HL-60 (cell line): ENCODE results near the gene FCRLA.

Source experiments
- CTCF ChIP-seq: IDR thresholded peaks from one replicate; pipeline ENCODE4 v1.5.1; 2011; ENCODE audit warnings: low read length, control low read depth, inconsistent platforms; ENCODE audit not compliant: insufficient read depth
- POLR2AphosphoS5 ChIP-seq: IDR thresholded peaks from 2 replicates; pipeline ENCODE4 v1.6.1; 2012; ENCODE audit warnings: low read depth
- REST ChIP-seq: IDR thresholded peaks from 2 replicates; pipeline ENCODE4 v1.6.1; 2012; ENCODE audit warnings: low read depth; ENCODE audit not compliant: insufficient replicate concordance
- SPI1 ChIP-seq: IDR thresholded peaks from 2 replicates; pipeline ENCODE4 v1.6.1; 2012; ENCODE audit warnings: low read depth, mild to moderate bottlenecking, borderline replicate concordance

- TF ChIP-seq CTCF (no peak), POLR2AphosphoS5 (no peak), REST (no peak), SPI1 (no peak)
Observed at GRCh38 chr1:161720956-161721737, 14.1 kb downstream of the FCRLA start, which contains the start of gene FCRLB.
